Fibroblast of lung (primary cell): Measurements from ENCODE around the gene PDSS2.

Experiments used
- EZH2 ChIP-seq: IDR thresholded peaks from 2 replicates; pipeline ENCODE4 v1.5.1; 2012; ENCODE audit warnings: low read length, control low read depth, mild to moderate bottlenecking; ENCODE audit errors: missing control alignments
- TF ChIP-seq, protein P1 (sequence below), 2 donors: IDR thresholded peaks in 1 of 2; conservative IDR thresholded peaks in 1 of 2; 1 replicate in 1 of 2; 2 replicates in 1 of 2; pipeline ENCODE4 v1.5.1; 2011 to 2012; ENCODE audit warnings: low read length in 2 of 2, control low read depth in 1 of 2, inconsistent platforms in 1 of 2, low read depth in 1 of 2, mild to moderate bottlenecking in 1 of 2

DNA sequence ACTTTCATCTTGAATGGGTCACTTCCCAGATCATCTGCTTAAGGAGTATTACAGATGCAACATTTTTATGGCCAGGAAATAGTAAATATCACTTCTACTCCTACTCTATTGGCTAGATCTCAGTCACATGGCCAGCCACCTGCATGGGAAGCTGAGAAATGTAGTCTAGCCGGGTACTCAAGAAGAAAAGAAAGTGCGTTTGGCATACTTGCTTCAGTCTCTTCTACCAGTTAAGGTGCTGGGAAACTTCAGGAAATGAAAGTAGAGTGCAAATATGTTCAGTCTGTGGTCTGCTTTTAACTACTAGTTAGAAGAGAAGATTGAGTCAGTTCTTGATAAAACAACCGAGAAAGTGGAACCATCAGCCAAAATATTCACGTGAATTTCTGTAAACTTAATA is 129.2 kb downstream of the PDSS2 start:
- TF ChIP-seq EZH2, result no peak
- TF ChIP-seq, protein P1, sequence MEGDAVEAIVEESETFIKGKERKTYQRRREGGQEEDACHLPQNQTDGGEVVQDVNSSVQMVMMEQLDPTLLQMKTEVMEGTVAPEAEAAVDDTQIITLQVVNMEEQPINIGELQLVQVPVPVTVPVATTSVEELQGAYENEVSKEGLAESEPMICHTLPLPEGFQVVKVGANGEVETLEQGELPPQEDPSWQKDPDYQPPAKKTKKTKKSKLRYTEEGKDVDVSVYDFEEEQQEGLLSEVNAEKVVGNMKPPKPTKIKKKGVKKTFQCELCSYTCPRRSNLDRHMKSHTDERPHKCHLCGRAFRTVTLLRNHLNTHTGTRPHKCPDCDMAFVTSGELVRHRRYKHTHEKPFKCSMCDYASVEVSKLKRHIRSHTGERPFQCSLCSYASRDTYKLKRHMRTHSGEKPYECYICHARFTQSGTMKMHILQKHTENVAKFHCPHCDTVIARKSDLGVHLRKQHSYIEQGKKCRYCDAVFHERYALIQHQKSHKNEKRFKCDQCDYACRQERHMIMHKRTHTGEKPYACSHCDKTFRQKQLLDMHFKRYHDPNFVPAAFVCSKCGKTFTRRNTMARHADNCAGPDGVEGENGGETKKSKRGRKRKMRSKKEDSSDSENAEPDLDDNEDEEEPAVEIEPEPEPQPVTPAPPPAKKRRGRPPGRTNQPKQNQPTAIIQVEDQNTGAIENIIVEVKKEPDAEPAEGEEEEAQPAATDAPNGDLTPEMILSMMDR (conservative IDR thresholded peaks at IDR 0.05 in 1 of 2, IDR thresholded peaks at IDR 0.05 in 1 of 2; ENCODE audit: low read depth in 1 of 2, low read length in 2 of 2), result no peak
